SK-N-SH (cell line): ENCODE measurements around the gene ALG11. TPM values are rescaled to one million over a fixed set of nuclear protein-coding genes. Genes with fewer than 3 reads are reported as not detected.

ENCODE experiments used
- CTCF ChIA-PET: fragments of 300-600, 350-600 bp; formaldehyde crosslinking; extraction: SDS; loops from one replicate; lab custom pipeline; 2021; lab: Yijun Ruan, JAX
- POLR2A ChIA-PET: fragments of 350-600 bp; sonication (Branson Sonifier 250); formaldehyde crosslinking; extraction: SDS; loops from one replicate; lab custom pipeline; 2020; ENCODE audit warnings: antibody characterized with exemption, inconsistent platforms; lab: Yijun Ruan, JAX
- DNase-seq: peaks from one replicate; pipeline ENCODE4 v3.0.0; 2012
- H2AFZ ChIP-seq: fragments of 200-600 bp; sonication (generic); 2 replicates; pipeline ENCODE4 v1.8.1; 2016; ENCODE audit warnings: antibody characterized with exemption, mild to moderate bottlenecking, low read depth
- H3F3A ChIP-seq: fragments of 200-600 bp; sonication (generic); replicated peaks from 2 replicates; pipeline ENCODE3; 2016; ENCODE audit warnings: antibody characterized with exemption, mild to moderate bottlenecking; ENCODE audit not compliant: insufficient read depth
- H3K27ac ChIP-seq, 2 experiments: fragments of 200-500 bp in 1 of 2; fragments of 200-600 bp in 1 of 2; sonication (Bioruptor generic) in 1 of 2; sonication (generic), shearing (Covaris generic) in 1 of 2; 2 replicates each; pipeline versions ENCODE4 v1.5.1 to v1.6.1; 2014 to 2016; ENCODE audit warnings: low read depth in 2 of 2, inconsistent platforms in 1 of 2, low read length in 1 of 2, mild to moderate bottlenecking in 1 of 2, mixed read lengths in 1 of 2
- H3K27me3 ChIP-seq: fragments of 200-600 bp; sonication (generic), shearing (Covaris generic); 2 replicates; pipeline ENCODE4 v1.6.1; 2016; ENCODE audit warnings: mixed run types; ENCODE audit not compliant: insufficient read depth
- H3K36me3 ChIP-seq, 2 experiments: fragments of 200-500 bp in 1 of 2; fragments of 200-600 bp in 1 of 2; sonication (Bioruptor generic) in 1 of 2; sonication (generic) in 1 of 2; replicated peaks in 1 of 2; 2 replicates each; pipeline versions ENCODE3 to v1.5.1; 2014 to 2016; ENCODE audit warnings: low read length in 1 of 2, mild to moderate bottlenecking in 1 of 2; ENCODE audit not compliant: insufficient read depth in 2 of 2, control insufficient read depth in 1 of 2
- H3K4me1 ChIP-seq, 2 experiments: fragments of 200-500 bp in 1 of 2; fragments of 200-600 bp in 1 of 2; sonication (Bioruptor generic) in 1 of 2; sonication (generic), shearing (Covaris generic) in 1 of 2; 2 replicates each; pipeline versions ENCODE4 v1.5.1 to v1.6.1; 2014 to 2016; ENCODE audit warnings: low read depth in 1 of 2, low read length in 1 of 2, mixed run types in 1 of 2; ENCODE audit not compliant: insufficient read depth in 2 of 2, control insufficient read depth in 1 of 2
- H3K4me2 ChIP-seq: fragments of 200-600 bp; sonication (generic), shearing (Covaris generic); 2 replicates; pipeline ENCODE4 v1.6.1; 2017; ENCODE audit warnings: mixed run types
- H3K4me3 ChIP-seq, 2 experiments: fragments of 200-500 bp in 1 of 2; fragments of 200-600 bp in 1 of 2; sonication (Bioruptor generic) in 1 of 2; sonication (generic), shearing (Covaris generic) in 1 of 2; 2 replicates each; pipeline versions ENCODE4 v1.5.1 to v1.8.1; 2014 to 2016; ENCODE audit warnings: low read depth in 2 of 2, inconsistent platforms in 1 of 2, low read length in 1 of 2, mild to moderate bottlenecking in 1 of 2, mixed read lengths in 1 of 2, moderate library complexity in 1 of 2
- H3K79me2 ChIP-seq: fragments of 200-600 bp; sonication (generic); 2 replicates; pipeline ENCODE4 v1.8.1; 2017; ENCODE audit warnings: mild to moderate bottlenecking; ENCODE audit not compliant: insufficient read depth
- H3K9ac ChIP-seq: fragments of 200-600 bp; sonication (generic); 2 replicates; pipeline ENCODE4 v1.6.1; 2017; ENCODE audit warnings: mixed run types
- H3K9me2 ChIP-seq: fragments of 200-600 bp; sonication (generic); 2 replicates; pipeline ENCODE4 v1.6.1; 2017; ENCODE audit warnings: mixed run types
- H3K9me3 ChIP-seq: fragments of 200-600 bp; sonication (generic); 2 replicates; pipeline ENCODE4 v1.6.1; 2017; ENCODE audit warnings: mixed run types, mild to moderate bottlenecking, moderate library complexity
- H4K20me1 ChIP-seq: fragments of 200-600 bp; sonication (generic); 2 replicates; pipeline ENCODE4 v1.6.1; 2017; ENCODE audit warnings: mild to moderate bottlenecking, mixed run types; ENCODE audit not compliant: insufficient read depth
- EP300 ChIP-seq, 2 experiments: IDR thresholded peaks; 2 replicates each; pipeline versions ENCODE4 v1.4.0 to v1.6.1; 2012; ENCODE audit warnings: borderline replicate concordance in 1 of 2, low read depth in 1 of 2, low read length in 1 of 2
- EZH2phosphoT487 ChIP-seq: fragments of 200-600 bp; sonication (generic); IDR thresholded peaks from 2 replicates; pipeline ENCODE4 v1.6.1; 2017; ENCODE audit warnings: low read depth, mixed run types, mild to moderate bottlenecking, antibody characterized with exemption, moderate library complexity, borderline replicate concordance
- FOSL2 ChIP-seq: IDR thresholded peaks from 2 replicates; pipeline ENCODE4 v1.4.0; 2012; ENCODE audit warnings: low read depth, mild to moderate bottlenecking, moderate library complexity, borderline replicate concordance
- FOXJ3 ChIP-seq: sonication (generic); formaldehyde crosslinking; IDR thresholded peaks from 2 replicates; pipeline ENCODE4 v1.5.1; 2020; ENCODE audit warnings: mild to moderate bottlenecking, missing genetic modification reagents
- GABPA ChIP-seq: IDR thresholded peaks from 2 replicates; pipeline ENCODE4 v1.4.0; 2012; ENCODE audit warnings: low read depth, mild to moderate bottlenecking
- JUND ChIP-seq: IDR thresholded peaks from 2 replicates; pipeline ENCODE4 v1.4.0; 2012
- MEF2A ChIP-seq: IDR thresholded peaks from 2 replicates; pipeline ENCODE4 v1.4.0; 2012; ENCODE audit warnings: low read depth, borderline replicate concordance
- MXI1 ChIP-seq: IDR thresholded peaks from 2 replicates; pipeline ENCODE4 v1.6.1; 2012; ENCODE audit warnings: mild to moderate bottlenecking, low read depth, low read length, improper control_type of control experiment
- PBX3 ChIP-seq: IDR thresholded peaks from 2 replicates; pipeline ENCODE4; 2012
- POLR2AphosphoS5 ChIP-seq: IDR thresholded peaks from 2 replicates; pipeline ENCODE4 v1.6.1; 2012; ENCODE audit warnings: low read depth, low read length
- REST ChIP-seq: IDR thresholded peaks from 2 replicates; pipeline ENCODE4 v1.6.1; 2012; ENCODE audit warnings: mild to moderate bottlenecking, low read depth, low read length, moderate library complexity
- SIN3A ChIP-seq: IDR thresholded peaks from 2 replicates; pipeline ENCODE4 v1.6.1; 2012; ENCODE audit warnings: low read depth, mild to moderate bottlenecking, low read length, moderate library complexity, borderline replicate concordance
- SMC3 ChIP-seq: IDR thresholded peaks from 2 replicates; pipeline ENCODE4 v1.6.1; 2012; ENCODE audit warnings: low read depth, low read length, improper control_type of control experiment
- WGBS: methylation state at CpG from one replicate; pipeline ENCODE4 v1.1.6; 2017; ENCODE audit warnings: low lambda C conversion rate; 5-methylcytosine and 5-hydroxymethylcytosine counted together
- polyA plus RNA-seq, 3 experiments: library from polyadenylated mRNA; depleted of rRNA; stranded (reverse); fragments of >200 nt; gene quantifications; 2 replicates each; pipeline ENCODE4 v1.2.3, GENCODE V29; 2012
- TF ChIP-seq, protein P1 (sequence below): IDR thresholded peaks from 2 replicates; pipeline ENCODE4 v1.4.0; 2012; ENCODE audit warnings: low read depth, borderline replicate concordance
- TF ChIP-seq, protein P2 (sequence below): fragments of 150-350 bp; IDR thresholded peaks from 2 replicates; pipeline ENCODE4 v1.6.1; 2016; ENCODE audit warnings: mild to moderate bottlenecking, low read depth, low read length
- TF ChIP-seq, protein P3 (sequence below): fragments of 200-600 bp; sonication (generic); IDR thresholded peaks from 2 replicates; pipeline ENCODE4 v1.6.1; 2017; ENCODE audit warnings: antibody characterized with exemption, mild to moderate bottlenecking, moderate library complexity

ALG11 gene
- polyA plus RNA-seq, 1 of the 3 experiments (the other 2 are of a cell fraction) = 5.0 TPM

- TF ChIP-seq REST (no peak), MEF2A (no peak), EP300 (IDR thresholded peaks at IDR 0.05; ENCODE audit: borderline replicate concordance in 1 of 2, low read depth in 1 of 2, low read length in 1 of 2) (no peak), SIN3A (no peak)
- TF ChIP-seq, all 33 proteins: peak for 0
These were observed 9.8 kb upstream of the ALG11 start (continued) for GRCh38 chr13:52002361-52002760.

DNA sequence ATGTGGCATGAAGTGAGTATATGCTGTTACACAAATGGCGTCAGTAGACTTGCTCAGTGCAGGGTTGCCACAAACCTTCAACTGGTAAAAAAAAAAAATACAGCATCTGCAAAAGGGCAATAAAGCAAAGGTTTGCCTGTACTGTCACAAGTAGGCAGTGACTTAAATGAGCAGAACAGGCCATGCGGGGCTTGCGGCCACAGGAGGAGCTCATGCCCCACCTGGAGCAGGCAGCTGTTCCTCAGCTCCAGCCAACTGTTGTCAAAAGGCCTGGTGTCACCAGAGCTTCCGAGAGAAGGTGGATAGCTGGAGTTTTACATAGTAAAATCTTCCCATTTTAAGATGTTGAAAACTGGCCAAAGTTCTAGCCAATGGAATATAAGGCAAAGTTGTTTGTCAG lies 8.7 kb upstream of the ALG11 start:
- H3F3A ChIP-seq = no peaks in the 10 kb centered on the region
- no peaks in the 10 kb centered on the region for H4K20me1 ChIP-seq
- no peak overlapping the region for H3K4me3 ChIP-seq
- H3K27me3 ChIP-seq = no peaks in the 10 kb centered on the region
- H3K36me3 ChIP-seq = no peaks in the 10 kb centered on the region
- TF ChIP-seq MEF2A = no peak
- no peak for TF ChIP-seq FOSL2
- TF ChIP-seq GABPA = no peak
- no peak for TF ChIP-seq SMC3
- no peak for TF ChIP-seq EZH2phosphoT487
- TF ChIP-seq MXI1 = no peak
- TF ChIP-seq, protein P1, sequence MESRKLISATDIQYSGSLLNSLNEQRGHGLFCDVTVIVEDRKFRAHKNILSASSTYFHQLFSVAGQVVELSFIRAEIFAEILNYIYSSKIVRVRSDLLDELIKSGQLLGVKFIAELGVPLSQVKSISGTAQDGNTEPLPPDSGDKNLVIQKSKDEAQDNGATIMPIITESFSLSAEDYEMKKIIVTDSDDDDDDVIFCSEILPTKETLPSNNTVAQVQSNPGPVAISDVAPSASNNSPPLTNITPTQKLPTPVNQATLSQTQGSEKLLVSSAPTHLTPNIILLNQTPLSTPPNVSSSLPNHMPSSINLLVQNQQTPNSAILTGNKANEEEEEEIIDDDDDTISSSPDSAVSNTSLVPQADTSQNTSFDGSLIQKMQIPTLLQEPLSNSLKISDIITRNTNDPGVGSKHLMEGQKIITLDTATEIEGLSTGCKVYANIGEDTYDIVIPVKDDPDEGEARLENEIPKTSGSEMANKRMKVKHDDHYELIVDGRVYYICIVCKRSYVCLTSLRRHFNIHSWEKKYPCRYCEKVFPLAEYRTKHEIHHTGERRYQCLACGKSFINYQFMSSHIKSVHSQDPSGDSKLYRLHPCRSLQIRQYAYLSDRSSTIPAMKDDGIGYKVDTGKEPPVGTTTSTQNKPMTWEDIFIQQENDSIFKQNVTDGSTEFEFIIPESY = no peak
- TF ChIP-seq FOXJ3 (CRISPR knock-in tag) = no peak
- TF ChIP-seq, protein P2, sequence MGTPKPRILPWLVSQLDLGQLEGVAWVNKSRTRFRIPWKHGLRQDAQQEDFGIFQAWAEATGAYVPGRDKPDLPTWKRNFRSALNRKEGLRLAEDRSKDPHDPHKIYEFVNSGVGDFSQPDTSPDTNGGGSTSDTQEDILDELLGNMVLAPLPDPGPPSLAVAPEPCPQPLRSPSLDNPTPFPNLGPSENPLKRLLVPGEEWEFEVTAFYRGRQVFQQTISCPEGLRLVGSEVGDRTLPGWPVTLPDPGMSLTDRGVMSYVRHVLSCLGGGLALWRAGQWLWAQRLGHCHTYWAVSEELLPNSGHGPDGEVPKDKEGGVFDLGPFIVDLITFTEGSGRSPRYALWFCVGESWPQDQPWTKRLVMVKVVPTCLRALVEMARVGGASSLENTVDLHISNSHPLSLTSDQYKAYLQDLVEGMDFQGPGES = no peak
- TF ChIP-seq PBX3 = no peak
- TF ChIP-seq POLR2AphosphoS5 = no peak
- TF ChIP-seq, protein P3, sequence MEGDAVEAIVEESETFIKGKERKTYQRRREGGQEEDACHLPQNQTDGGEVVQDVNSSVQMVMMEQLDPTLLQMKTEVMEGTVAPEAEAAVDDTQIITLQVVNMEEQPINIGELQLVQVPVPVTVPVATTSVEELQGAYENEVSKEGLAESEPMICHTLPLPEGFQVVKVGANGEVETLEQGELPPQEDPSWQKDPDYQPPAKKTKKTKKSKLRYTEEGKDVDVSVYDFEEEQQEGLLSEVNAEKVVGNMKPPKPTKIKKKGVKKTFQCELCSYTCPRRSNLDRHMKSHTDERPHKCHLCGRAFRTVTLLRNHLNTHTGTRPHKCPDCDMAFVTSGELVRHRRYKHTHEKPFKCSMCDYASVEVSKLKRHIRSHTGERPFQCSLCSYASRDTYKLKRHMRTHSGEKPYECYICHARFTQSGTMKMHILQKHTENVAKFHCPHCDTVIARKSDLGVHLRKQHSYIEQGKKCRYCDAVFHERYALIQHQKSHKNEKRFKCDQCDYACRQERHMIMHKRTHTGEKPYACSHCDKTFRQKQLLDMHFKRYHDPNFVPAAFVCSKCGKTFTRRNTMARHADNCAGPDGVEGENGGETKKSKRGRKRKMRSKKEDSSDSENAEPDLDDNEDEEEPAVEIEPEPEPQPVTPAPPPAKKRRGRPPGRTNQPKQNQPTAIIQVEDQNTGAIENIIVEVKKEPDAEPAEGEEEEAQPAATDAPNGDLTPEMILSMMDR = no peak
- TF ChIP-seq JUND = no peak
- TF ChIP-seq, all 33 proteins: peak for 0
- DNase-seq = no peak
- Histone ChIP-seq H3K9ac (no peak overlapping the region), H3K27ac (no peak overlapping the region), H2AFZ (no peak overlapping the region), H3K4me1 (no peaks in the 10 kb centered on the region; a peak in 1 of 4 replicates), H3K9me3 (no peaks in the 10 kb centered on the region), H3K4me2 (no peak overlapping the region), H3K9me2 (no peaks in the 10 kb centered on the region), H3K79me2 (no peaks in the 10 kb centered on the region)
- ChIA-PET CTCF (interaction anchor here (1.1 to 1.4 kb wide), 3 partner anchors 8 to 125 kb away, joined by 3 to 4 read pairs (median 3); partner anchors contain the start of genes ALG11 and ATP7B), POLR2A (interaction anchor here (0.6 kb wide), 1 partner anchor 201 kb away, joined by 6 read pairs; no protein-coding TSS in a partner anchor)
- WGBS = 84% methylated on average over 4 of the region's 4 CpGs
